H1 (cell line): ENCODE measurements around the gene KAT8. TPM values are rescaled to one million over a fixed set of nuclear protein-coding genes. Genes with fewer than 3 reads are reported as not detected.

ENCODE experiments used
- ASH2L ChIP-seq: fragments of 200-600, 300-600 bp; sonication (generic); IDR thresholded peaks from one replicate; pipeline ENCODE4 v1.7.1; 2017; ENCODE audit warnings: low read length
- EGR1 ChIP-seq: IDR thresholded peaks from 2 replicates; pipeline ENCODE4 v1.6.1; 2011; ENCODE audit warnings: low read depth, low read length, borderline replicate concordance
- MAFK ChIP-seq: IDR thresholded peaks from 2 replicates; pipeline ENCODE4 v1.6.1; 2012; ENCODE audit warnings: low read depth, mild to moderate bottlenecking, improper control_type of control experiment, low read length
- polyA plus RNA-seq, 7 experiments: library from polyadenylated mRNA; depleted of rRNA in 3 of 7; stranded (reverse) in 5 of 7; unstranded in 2 of 7; fragments of >200 nt in 5 of 7; fragments of 200-250 nt in 2 of 7; gene quantifications; 1 replicate in 5 of 7; 2 replicates in 1 of 7; 4 replicates in 1 of 7; pipeline versions ENCODE4 v1.2.1 to v1.2.3, GENCODE V29; 2011 to 2013; ENCODE audit warnings: missing spikeins in 2 of 7, mixed read lengths in 2 of 7
- total RNA-seq: library from RNA; stranded (reverse); fragmentation: NEBNext Ultra II Directional; extraction: Animal tissue kit (Norgen Biotek cat#: 25700); gene quantifications from 2 replicates; pipeline ENCODE4 v1.2.1, GENCODE V29; 2021

KAT8 gene
- total and polyA plus RNA-seq, 2 of the 8 experiments (the other 6 are each of a cell fraction or from before 2014, with no cell fraction given): 52.6 to 61.6 TPM

- TF ChIP-seq EGR1 (no peak), MAFK (no peak), ASH2L (no peak)
- TF ChIP-seq, all 59 proteins: peak for 7
These were observed 61.8 kb downstream of the KAT8 start (continued) for GRCh38 chr16:31179219-31179746.
